HG02623 (cell line): ENCODE data around the gene MYBPC2.

ENCODE experiments used
- ATAC-seq: cut with Tn5 transposase; IDR thresholded peaks from one replicate; pipeline ENCODE4 v1.9.1; 2021; ENCODE audit warnings: moderate library complexity; ENCODE audit not compliant: unreplicated experiment

Gene MYBPC2

DNA sequence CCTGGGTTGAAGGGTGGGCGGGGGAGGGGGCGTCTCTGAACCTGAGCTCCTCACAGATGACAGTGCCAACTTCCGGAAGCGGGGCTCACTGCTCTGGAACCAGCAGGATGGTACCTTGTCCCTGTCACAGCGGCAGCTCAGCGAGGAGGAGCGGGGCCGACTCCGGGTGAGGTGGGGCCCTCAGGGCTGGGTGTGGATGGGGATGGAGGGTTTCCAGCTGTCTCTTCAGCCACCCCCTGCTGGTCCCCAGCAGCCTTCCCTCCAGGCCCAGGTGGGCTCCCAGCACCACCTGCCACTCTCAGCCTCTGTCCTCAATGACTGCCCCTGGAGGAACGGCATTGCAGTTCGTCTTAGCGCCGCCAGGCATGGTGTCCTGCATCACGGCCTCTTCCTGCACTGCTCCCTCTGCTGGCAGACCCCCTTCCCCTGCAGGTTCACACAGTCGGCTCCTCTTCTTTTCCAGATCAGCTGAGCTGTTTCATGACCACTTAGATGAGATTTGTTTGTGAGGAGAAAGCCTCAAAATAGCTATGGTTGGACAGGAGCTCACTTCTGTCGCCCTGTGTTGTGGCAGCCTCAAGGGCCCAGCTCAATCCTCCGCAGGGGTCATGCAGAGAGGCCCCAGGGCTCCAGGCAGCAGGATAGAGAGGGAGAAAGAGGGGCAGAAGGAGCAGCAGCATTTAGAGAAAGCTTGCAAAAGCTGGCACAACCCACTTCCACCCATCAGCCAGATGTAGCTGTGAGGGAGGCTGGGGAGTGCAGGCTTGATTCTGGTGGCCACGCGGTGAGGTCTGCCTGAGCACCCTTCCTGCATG, 46.4 kb downstream of the MYBPC2 start:
- ATAC-seq: no peak

DNA sequence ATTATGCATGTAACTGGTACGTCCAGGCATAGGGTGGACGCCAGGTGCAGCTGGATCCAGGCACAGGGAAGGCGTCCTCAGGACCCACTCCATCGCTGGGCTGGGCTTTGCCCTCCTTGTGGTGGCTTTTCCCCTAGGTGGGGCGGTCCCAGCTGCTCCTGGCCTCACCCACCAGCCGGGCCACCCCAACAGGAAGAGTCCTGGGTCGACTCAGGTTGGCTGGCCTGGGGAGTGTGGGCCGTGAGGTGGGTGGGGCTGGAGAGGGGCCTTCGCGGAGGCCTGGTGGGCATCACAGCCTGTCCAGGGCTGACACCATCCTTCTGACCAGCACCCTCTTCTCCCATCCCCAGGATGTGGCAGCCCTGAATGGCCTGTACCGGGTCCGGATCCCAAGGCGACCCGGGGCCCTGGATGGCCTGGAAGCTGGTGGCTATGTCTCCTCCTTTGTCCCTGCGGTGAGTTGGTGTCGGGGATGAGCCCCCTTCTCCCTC, 47.1 kb downstream of the MYBPC2 start:
- ATAC-seq: no peak

DNA sequence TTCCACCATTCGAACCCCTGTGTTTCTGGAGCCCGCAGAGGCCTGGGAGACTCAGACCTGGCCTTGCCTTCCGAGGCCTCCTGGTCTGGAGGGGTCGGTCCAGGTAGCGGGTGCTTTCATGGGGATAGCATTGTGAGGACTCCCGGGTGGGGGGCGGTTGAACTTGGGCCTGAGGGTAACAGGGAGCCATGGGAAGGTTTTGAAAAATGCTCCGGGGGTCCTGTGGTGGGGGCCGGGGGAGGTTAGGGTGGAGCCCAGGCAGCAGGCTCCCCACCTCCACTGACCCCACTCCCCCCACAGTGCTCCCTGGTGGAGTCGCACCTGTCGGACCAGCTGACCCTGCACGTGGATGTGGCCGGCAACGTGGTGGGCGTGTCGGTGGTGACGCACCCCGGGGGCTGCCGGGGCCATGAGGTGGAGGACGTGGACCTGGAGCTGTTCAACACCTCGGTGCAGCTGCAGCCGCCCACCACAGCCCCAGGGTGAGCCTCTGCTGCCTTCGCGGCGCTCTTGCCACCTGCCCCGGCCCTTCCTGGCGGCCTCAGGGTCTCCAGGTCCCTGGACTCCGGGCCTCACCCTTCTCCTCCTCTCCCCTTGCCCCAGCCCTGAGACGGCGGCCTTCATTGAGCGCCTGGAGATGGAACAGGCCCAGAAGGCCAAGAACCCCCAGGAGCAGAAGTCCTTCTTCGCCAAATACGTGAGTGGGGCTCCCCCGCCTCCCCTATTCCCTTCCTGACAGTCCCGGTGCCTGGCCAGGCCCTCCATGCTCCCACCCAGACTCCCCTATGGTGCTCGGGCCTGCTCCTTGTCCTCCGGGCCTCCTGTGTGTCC, 47.8 kb downstream of the MYBPC2 start:
- ATAC-seq: no peak

DNA sequence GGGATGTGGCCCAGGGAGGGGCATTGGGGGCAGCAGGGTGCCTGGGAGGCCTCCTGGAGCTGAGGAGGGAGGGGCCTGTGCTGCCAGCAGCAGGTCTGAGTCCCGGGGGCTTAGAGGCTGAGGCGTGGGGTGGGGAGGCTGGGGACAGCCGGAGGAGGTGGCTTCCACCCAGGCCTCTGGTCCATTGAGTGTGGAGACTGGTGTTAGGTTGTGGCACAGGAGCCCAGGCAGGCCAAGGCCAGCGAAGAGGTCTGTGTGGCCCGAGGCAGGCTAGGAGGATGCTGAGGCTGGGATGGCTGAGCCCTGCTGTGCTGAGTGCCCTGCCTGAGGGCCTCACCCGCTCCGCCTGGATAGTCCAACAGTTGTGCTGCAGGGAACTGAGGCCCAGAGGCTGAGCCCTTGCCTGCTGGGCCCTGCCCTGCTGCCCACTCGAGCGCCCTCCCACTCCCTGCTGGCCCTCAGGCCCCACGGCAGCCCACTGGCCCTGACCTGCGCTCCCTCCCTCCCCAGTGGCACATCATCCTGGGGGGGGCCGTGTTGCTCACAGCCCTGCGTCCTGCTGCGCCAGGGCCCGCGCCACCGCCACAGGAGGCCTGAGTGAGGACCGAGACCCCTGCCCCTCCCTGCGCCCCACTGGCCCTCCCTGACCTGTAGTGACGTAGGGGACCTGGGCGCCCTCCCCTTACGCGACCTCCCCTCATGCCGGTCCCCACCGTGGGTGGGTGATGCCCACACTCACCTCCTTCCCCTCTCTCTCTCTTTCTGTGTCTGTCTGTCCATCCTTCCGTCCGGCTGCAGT, 48.9 kb downstream of the MYBPC2 start:
- ATAC-seq: no peak

DNA sequence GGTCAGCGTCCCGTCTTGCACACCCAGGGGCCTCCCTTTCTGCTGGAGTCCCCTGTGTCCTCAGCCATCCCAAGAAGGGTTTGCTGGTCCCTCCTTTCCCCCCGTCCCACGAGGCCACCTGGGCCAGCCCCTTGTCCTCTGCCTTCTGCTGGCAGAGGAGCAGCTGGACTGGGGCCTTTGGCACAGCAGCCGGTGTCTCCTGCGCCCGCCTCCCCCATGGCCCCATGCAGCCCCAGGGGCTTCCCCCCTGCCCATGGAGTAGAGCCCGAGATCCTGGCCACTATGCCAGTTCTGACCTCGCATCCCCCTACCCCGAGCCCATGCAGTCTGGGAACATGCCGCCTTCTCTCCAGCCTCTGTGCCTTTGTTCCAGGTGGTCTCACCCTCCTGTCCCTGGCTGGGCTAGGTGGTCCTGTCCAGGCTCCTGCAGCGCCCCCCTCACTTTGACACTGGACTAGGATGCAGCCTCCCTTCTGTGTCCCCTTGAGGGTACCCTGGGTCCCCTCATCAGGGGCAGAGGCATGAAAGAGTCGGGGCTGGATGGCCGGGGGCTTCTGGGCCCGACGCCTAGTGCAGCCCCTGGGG, 49.7 kb downstream of the MYBPC2 start:
- no peak for ATAC-seq

DNA sequence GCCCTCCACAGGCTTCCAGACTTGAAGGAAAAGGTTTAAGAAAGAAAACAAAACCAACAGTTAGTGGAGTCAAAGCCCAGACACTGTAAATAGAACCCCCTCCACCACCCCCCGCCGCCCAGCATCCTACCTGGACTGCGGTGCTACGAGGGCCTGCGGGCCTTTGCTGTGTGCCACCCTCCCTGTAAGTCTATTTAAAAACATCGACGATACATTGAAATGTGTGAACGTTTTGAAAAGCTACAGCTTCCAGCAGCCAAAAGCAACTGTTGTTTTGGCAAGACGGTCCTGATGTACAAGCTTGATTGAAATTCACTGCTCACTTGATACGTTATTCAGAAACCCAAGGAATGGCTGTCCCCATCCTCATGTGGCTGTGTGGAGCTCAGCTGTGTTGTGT, 50.2 kb downstream of the MYBPC2 start:
- ATAC-seq: no peak

DNA sequence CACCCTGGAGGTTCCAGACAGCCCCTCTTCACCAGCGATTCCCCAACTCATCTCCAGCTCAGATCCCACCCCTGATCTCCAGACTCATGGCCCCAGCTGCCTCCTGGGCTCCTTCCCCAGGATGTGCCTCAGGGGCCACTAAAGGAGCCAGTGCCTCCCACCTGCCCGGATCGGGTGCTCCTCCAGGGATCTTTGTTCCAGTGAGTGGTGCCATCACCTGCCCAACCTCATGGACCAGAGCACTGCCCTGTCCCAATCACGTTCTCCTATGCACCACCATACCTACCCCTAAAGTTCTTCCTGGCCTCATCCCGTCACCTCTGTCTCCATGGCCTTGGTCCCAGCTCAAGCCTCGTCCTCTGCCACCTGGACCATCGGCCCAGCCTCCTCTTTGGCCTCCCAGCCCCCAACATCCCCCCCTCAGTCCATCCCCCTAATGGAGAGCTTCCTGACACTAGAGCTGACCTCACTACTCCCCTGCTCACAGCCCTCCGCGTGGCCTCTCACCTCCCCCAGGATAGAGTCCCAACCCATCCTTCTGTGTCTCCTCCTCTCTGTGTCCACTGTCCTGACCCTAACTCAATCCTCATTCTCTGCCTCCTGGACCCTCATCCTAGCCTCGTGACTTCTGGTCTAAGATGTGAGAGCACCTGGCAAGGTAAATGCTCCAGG, 52.7 kb downstream of the MYBPC2 start:
- no peak for ATAC-seq

DNA sequence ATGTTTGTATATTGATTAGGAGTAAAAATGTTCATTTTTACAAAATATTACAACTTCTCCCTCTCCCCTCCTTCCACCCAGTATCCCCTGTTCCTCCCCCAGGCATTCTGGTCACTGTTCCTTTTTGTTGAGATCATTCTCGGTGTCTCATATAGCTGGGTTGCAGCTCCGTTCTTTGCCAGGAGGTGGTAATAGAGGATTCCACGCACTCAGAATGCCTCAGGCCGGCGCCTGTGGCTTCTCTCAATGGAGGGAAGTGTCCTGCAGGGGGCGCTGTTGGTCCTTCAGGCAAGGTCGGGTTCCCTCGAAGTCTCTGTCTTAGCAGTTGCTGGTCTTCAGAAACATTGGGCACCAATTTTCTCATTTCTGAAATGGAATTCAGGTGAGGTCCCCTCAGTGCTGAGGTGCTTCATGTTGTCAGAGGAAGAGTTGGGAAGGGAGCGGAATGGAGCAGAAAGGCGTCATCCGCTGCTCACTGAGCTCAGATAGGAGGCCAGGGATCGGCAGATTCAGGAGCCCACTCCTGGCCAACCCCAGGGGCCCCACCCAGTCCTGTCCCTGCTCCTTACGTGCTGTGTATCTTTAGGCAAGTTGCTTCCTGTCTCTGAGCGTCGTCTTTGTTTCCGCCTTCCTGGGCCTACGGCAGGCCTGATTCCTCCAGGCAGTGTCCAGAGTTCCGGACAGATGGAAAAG, 54.3 kb downstream of the MYBPC2 start:
- ATAC-seq: no peak

DNA sequence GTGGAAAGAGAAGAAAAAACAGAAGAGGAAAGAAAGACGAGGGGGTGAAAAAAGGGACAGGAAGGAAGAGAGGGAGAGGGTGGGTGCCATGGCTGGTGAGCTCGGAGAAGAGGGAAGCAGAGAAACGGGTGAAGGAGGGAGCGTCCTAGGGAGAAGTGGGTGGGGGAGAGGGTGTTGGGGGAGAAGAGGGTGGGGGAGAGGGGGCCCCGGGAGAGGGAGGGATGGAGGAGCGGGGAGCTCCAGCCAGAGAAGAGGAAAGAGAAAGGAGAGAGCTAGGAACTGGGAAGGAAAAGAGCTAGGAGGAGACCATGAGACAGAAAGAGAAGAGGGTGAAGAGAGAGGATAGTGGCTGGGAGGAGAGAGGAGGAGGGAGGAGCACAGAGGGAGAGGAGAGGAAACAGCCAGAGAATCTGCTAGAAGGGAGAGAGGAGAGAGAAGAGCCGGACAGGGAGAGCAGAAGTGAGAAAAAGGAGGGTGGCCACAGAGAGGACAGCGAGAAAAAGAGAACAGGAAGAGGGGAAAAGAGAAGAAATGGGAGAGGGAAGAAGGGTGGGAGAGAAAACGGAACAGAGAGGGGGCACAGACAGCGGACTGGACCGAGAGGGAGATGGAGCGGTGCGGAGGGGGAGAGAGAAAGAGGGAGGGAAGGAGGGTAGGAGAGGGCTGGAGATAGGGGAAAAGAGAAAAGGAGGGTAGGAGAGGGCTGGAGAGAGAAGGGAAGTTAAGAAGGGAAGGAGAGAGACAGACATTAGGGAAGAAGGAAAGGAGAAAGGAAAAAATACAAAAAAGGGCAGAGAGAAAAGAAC, 55.9 kb downstream of the MYBPC2 start:
- no peak for ATAC-seq

DNA sequence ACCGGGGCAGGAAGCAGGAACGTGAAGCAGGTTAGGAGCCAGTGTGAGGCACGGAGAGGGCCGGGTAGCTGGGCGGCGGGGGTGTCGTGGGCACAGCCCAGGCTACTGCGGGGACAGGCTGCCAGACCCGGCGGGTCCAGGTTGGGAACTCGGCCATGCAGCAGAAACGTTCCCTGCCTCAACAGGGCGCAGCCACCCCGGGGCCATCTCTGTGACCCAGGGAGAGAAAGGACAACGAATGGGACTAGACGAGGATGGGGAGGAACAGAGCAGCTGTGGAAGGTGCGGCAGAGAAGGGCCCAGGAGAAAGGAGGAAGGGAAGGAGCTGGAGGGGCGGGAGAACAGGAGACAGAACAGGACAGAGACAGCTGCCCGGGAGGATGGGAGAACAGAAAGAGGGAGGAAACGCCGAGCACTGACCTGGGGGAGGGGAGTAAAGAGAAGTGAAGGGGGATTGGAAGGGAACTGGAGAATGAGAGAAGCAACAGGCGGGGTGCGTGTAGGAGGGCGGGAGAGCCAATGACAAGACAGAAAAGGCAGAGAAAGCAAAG, 56.8 kb downstream of the MYBPC2 start:
- ATAC-seq: no peak

DNA sequence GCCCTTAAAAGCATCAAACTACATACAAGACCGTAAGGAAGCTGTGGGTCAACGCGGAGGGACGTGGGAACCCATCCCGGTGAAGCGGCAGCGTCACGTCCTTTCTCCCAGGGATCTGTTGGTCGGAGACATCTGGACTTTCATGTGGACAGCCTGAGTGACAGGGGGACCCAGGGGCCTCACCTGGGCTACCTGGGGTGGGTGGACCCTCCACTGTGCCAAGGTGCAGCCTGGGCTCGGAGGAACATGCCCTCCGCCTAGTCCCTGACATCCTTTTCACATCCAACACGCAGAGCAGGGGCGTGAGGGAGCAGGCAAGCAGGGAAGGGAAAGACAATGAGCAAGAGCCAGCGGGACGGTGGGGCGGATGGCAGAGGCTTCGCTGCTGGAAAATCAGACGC, 57.7 kb downstream of the MYBPC2 start:
- ATAC-seq: no peak

DNA sequence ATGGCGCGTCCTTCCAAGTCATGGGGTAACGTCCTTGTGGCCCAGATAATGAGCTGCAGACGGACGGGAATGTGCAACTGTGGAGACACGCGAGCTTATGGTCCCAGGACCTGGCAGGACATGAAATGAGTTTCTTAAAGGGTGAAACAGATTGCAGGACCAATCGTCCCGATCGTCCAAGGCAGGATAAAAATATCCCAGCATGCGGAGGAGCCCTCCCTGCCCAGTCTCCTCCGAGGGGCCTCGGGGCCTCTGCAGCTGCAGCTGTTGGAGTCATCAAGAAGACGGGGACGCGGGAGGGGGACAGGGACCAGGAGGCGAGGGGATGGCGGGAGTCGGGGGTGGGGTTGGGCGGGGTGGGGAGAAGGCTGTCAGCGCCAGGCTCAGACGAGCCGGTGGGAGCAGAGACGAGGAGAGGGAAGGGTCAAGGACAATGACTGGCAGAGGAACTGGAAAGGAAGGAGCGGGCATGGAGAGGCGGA, 58.3 kb downstream of the MYBPC2 start:
- ATAC-seq: no peak

DNA sequence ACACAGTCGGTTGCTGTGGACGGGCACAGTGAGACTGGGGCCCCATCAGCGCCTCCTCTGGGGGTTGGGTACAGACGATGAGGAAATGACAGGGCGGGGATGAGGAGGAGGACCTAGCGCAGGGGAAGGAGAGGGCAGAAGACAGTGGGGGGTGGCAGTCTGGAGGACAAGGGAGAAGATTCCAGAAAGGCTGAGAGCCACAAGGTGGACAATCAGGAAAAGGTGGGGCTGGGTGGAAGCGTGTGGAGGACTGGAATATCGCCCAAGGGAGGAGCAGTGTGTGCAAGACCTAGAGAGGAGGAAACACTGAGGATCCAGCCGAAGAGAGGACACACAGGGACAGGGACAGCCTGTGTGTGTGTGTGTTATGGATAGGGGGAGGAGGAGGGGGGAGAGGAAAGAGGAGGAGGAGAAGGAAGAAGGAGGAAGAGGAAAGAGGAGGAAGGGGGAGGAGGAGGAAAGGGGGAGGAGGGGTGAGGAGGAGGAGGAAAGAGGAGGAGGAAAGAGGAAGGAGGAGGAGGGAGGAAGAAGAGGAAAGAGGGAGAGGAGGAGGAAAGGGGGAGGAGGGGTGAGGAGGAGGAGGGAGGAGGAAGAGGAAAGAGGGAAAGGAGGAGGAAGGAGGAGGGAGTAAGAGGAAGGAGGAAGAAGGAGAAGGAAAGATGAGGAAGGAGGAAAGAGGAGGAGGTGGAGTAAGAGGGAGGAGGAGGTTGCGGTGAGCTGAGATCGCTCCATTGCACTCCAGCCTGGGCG, 59.8 kb downstream of the MYBPC2 start:
- no peak for ATAC-seq

DNA sequence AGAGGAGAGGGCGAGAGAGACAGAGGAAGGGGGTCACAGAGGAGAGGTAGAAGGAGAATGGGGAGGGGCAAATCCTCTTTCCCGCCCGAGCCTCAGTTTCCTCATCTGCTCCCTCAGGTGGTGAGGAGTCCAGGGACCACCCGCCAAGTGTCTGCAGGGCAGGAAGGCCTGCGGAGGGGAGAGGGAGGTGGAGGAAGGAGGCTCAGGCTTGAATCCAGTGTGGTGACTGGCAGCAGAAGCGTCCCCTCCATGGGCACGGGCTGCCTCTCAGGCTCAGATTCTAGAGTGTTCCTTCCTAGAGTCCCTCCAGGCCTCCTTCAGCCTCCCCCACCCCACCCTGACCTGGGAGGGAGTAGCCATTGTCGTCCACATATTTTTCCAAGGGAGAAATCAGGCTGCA, 60.5 kb downstream of the MYBPC2 start:
- ATAC-seq: no peak

DNA sequence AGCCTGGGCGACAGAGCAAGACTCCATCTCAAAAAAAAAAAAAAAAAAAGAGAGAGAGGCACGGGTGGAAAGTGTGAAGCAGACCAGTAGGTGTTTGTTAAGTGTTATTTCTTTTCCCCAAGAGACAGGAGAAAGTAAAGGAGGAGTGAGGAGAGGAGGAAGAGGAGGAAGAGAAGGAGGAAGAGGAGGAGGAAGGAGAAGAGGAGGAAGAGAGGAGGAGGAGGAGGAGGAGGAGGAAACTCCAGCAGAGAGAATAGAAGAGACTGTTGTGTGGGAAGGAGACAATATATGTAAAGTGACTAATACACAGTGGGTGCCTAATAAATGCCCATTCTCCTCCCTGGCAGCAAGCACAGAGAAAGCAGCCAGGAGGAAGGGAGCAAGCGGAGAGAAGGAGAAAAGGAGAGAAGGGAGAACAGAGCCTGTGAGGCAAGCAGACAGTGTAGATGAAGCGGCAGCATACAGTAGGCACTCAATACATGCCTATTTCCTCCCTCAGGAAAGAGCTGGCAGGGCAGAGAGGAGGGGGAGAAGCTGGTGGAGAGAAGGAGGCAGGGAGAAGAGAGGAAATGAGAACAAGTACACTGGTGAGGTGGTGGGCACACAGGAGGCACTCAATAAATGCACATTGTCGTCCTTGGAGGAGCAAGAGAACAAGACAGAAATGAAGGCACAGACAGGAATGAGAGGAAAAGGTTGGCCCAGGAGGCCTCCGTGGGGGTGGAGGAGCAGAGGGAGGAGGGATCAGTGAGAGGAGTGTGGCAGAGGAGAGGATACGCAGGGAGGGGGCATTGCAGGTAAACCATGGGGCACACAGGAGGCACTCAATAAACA, 61.7 kb downstream of the MYBPC2 start:
- no peak for ATAC-seq

DNA sequence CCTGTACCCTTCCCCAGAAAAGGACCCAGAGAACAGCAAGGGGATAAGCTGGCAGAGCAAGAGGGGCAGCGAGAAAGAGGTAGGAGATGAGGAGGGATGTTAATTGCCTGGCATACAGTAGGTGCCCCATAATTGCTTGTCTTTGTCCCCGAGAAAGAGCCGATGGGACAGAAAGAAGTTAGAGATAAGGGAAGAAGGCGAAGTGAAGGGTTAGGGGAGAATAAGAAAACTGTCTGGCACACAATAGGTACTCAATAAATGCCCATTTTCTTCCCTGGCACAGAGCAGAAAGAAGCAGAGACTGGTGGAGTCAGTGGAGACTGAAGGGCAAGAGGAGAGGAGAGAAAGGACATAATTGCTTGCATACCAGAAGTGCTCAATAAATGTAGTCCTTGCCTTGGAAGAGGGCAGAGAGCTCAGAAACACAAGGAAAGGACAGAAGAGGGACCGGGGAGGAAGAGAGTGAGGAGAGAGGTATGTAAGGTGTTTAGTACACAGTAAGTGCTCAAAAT, 62.4 kb downstream of the MYBPC2 start:
- no peak for ATAC-seq
